HG03280 (cell line): ENCODE measurements around the gene HOXA3.

Source experiments
- ATAC-seq: cut with Tn5 transposase; IDR thresholded peaks from one replicate; pipeline ENCODE4 v1.9.1; 2021; ENCODE audit warnings: mild to moderate bottlenecking, moderate library complexity; ENCODE audit not compliant: unreplicated experiment

HOXA3 gene

GRCh38 chr7:27064159-27064558 is 88.2 kb downstream of the HOXA3 start:
- no peak for ATAC-seq

DNA sequence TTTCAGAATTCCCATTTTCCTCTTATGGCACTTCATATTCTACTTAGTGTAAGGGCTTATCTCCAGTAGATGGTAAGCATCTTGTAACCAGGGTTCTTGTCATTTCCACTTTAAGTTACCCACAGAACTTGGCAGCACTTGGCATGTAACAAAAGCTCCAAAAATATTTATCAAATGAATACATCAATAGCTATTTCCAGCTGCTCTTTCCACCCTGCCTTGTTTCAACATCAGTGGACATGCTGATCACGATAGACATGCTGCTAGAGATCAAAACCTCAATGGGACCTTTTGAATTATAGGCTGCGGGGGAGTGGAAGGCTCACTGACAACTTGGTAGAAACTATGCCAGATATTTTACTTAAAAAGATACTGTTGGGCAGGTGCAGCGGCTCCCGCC is 89.4 kb downstream of the HOXA3 start:
- no peak for ATAC-seq
